Mucosa of rectum (tissue), 2 donors: ENCODE results near the gene LILRA1.
"Not testable (repeated sequence)": the region's sequence is repeated elsewhere in the genome, so short reads cannot be mapped to it uniquely, and the experiment has no call there.

Experiments used
- H3K27ac ChIP-seq, 2 donors: one replicate each; pipeline ENCODE4 v1.7.0; 2013; ENCODE audit warnings: inconsistent platforms in 2 of 2, low read depth in 2 of 2, low read length in 2 of 2
- H3K27me3 ChIP-seq, 2 donors: one replicate each; pipeline ENCODE4 v1.7.0; 2013; ENCODE audit warnings: low read length in 2 of 2; ENCODE audit not compliant: control insufficient read depth in 2 of 2, insufficient read depth in 2 of 2
- H3K36me3 ChIP-seq, 2 donors: one replicate each; pipeline ENCODE4 v1.7.0; 2013; ENCODE audit warnings: low read length in 2 of 2; ENCODE audit not compliant: control insufficient read depth in 2 of 2, insufficient read depth in 2 of 2
- H3K4me1 ChIP-seq, 2 donors: one replicate each; pipeline ENCODE4 v1.7.0; 2013; ENCODE audit warnings: low read length in 2 of 2, mild to moderate bottlenecking in 1 of 2; ENCODE audit not compliant: control insufficient read depth in 2 of 2, insufficient read depth in 2 of 2
- H3K4me3 ChIP-seq, 2 donors: one replicate each; pipeline ENCODE4 v1.7.0; 2013; ENCODE audit warnings: low read length in 2 of 2
- H3K9ac ChIP-seq, 2 donors: one replicate each; pipeline ENCODE4 v1.7.0; 2013; ENCODE audit warnings: low read length in 2 of 2, low read depth in 1 of 2, mild to moderate bottlenecking in 1 of 2
- H3K9me3 ChIP-seq, 2 donors: one replicate each; pipeline ENCODE4 v1.7.0; 2013; ENCODE audit warnings: low read length in 2 of 2; ENCODE audit not compliant: control insufficient read depth in 2 of 2
- donor health status: healthy.
- donor health status: Normal muscosa, but diverticular disease.

LILRA1 gene

GRCh38 chr19:54560881-54561385 is 32.5 kb upstream of the LILRA1 start:
- no peak overlapping the region for H3K27ac ChIP-seq
- H3K27me3 ChIP-seq = no peaks in the 10 kb centered on the region
- H3K4me3 ChIP-seq = no peak overlapping the region
- H3K36me3 ChIP-seq = no peaks in the 10 kb centered on the region
- H3K9ac ChIP-seq = no peak overlapping the region
- no peaks in the 10 kb centered on the region for H3K4me1 ChIP-seq
- no peaks in the 10 kb centered on the region for H3K9me3 ChIP-seq

- Histone ChIP-seq H3K36me3 (no peaks in the 10 kb centered on the region), H3K27me3 (no peaks in the 10 kb centered on the region), H3K9ac (no peak overlapping the region), H3K9me3 (no peaks in the 10 kb centered on the region), H3K4me3 (no peak overlapping the region), H3K27ac (no peak overlapping the region), H3K4me1 (no peaks in the 10 kb centered on the region)
Measured at GRCh38 chr19:54561840-54562239, 31.6 kb upstream of the LILRA1 start.

GRCh38 chr19:54563206-54563605 is 30.2 kb upstream of the LILRA1 start:
- not testable (repeated sequence) for H3K36me3 ChIP-seq, H3K4me1 ChIP-seq, H3K9me3 ChIP-seq, H3K4me3 ChIP-seq, H3K27me3 ChIP-seq, H3K27ac ChIP-seq, H3K9ac ChIP-seq

GRCh38 chr19:54570316-54570715 is 23.1 kb upstream of the LILRA1 start:
- Histone ChIP-seq H3K36me3 (no peaks in the 10 kb centered on the region), H3K4me1 (no peaks in the 10 kb centered on the region), H3K27me3 (no peaks in the 10 kb centered on the region), H3K9me3 (no peaks in the 10 kb centered on the region), H3K9ac (no peak overlapping the region), H3K4me3 (no peak overlapping the region), H3K27ac (no peak overlapping the region)

- not testable (repeated sequence) for H3K4me1 ChIP-seq, H3K36me3 ChIP-seq, H3K9me3 ChIP-seq, H3K27me3 ChIP-seq, H3K4me3 ChIP-seq, H3K9ac ChIP-seq, H3K27ac ChIP-seq
Measured at GRCh38 chr19:54571715-54572615, 21.5 kb upstream of the LILRA1 start.

- Histone ChIP-seq H3K27me3 (no peaks in the 10 kb centered on the region), H3K4me1 (no peaks in the 10 kb centered on the region), H3K9ac (no peak overlapping the region), H3K9me3 (no peaks in the 10 kb centered on the region), H3K27ac (no peak overlapping the region), H3K36me3 (no peaks in the 10 kb centered on the region), H3K4me3 (no peak overlapping the region)
Measured at GRCh38 chr19:54572696-54573311, 20.6 kb upstream of the LILRA1 start.

- Histone ChIP-seq H3K4me1 (no peaks in the 10 kb centered on the region), H3K27me3 (no peaks in the 10 kb centered on the region), H3K4me3 (no peak within 1 kb of the TSS), H3K9me3 (no peaks in the 10 kb centered on the region), H3K36me3 (no peaks in the 10 kb centered on the region), H3K27ac (no peak within 1 kb of the TSS), H3K9ac (no peak within 1 kb of the TSS)
Measured at GRCh38 chr19:54573330-54573872, 20.0 kb upstream of the LILRA1 start, which contains the start of gene LILRA2. Gene LILRA2 (plus strand): TSS chr19:54573790. CDS start chr19:54573879, 89 bp downstream.

- Histone ChIP-seq H3K9ac (no peak overlapping the region), H3K27me3 (no peaks in the 10 kb centered on the region), H3K9me3 (no peaks in the 10 kb centered on the region), H3K36me3 (no peaks in the 10 kb centered on the region), H3K27ac (no peak overlapping the region), H3K4me3 (no peak overlapping the region), H3K4me1 (no peaks in the 10 kb centered on the region)
Measured at GRCh38 chr19:54574051-54574450, 19.4 kb upstream of the LILRA1 start.

- Histone ChIP-seq H3K4me3 (no peak overlapping the region), H3K36me3 (no peaks in the 10 kb centered on the region), H3K4me1 (no peaks in the 10 kb centered on the region), H3K9me3 (no peaks in the 10 kb centered on the region), H3K27me3 (no peaks in the 10 kb centered on the region), H3K27ac (no peak overlapping the region), H3K9ac (no peak overlapping the region)
Measured at GRCh38 chr19:54574527-54575056, 18.8 kb upstream of the LILRA1 start.

GRCh38 chr19:54575205-54575604 is 18.2 kb upstream of the LILRA1 start:
- not testable (repeated sequence) for H3K27me3 ChIP-seq, H3K9ac ChIP-seq, H3K9me3 ChIP-seq

More at GRCh38 chr19:54575205-54575604, 18.2 kb upstream of the LILRA1 start:
- H3K4me3 ChIP-seq, H3K27ac ChIP-seq, H3K4me1 ChIP-seq, H3K36me3 ChIP-seq: not testable (repeated sequence)
